Measurements from ENCODE around the gene TTC17. TPM values are rescaled to one million over a fixed set of nuclear protein-coding genes. Genes with fewer than 3 reads are reported as not detected.
"Not testable (repeated sequence)": the region's sequence is repeated elsewhere in the genome, so short reads cannot be mapped to it uniquely, and the experiment has no call there.

TTC17 gene
- total RNA-seq, 1 donor from 2014 or later: 94.4 TPM

GRCh38 chr11:43327987-43328386 is 30.7 kb upstream of the TTC17 start:
- no peaks in the 10 kb centered on the region for H3K9me3 ChIP-seq
- intact Hi-C loops (cut with DNase I): no loop called here

GRCh38 chr11:43328482-43328881 is 30.2 kb upstream of the TTC17 start:
- Histone ChIP-seq H3K4me3 (no peak overlapping the region), H3K36me3 (peaks cover 100% of the 10 kb centered on the region), H3K27ac (no peak overlapping the region), H3K4me1 (no peaks in the 10 kb centered on the region), H3K9me3 (no peaks in the 10 kb centered on the region), H3K27me3 (no peaks in the 10 kb centered on the region)
- intact Hi-C loops (cut with DNase I): no loop called here
- DNase-seq (no peak), ATAC-seq (no peak)
- TF ChIP-seq CTCF (IDR thresholded peaks at IDR 0.05): no peak

More at GRCh38 chr11:43327987-43328386, 30.7 kb upstream of the TTC17 start:
- no peak for TF ChIP-seq CTCF (IDR thresholded peaks at IDR 0.05)
- Histone ChIP-seq H3K27me3 (no peaks in the 10 kb centered on the region), H3K36me3 (peaks cover 100% of the 10 kb centered on the region), H3K4me1 (no peaks in the 10 kb centered on the region), H3K4me3 (no peak overlapping the region), H3K27ac (no peak overlapping the region)
- ATAC-seq (no peak), DNase-seq (no peak)

- Histone ChIP-seq H3K27ac (no peak overlapping the region), H3K27me3 (no peaks in the 10 kb centered on the region), H3K9me3 (no peaks in the 10 kb centered on the region), H3K4me1 (no peaks in the 10 kb centered on the region), H3K36me3 (peaks cover 59% of the 10 kb centered on the region), H3K4me3 (no peak overlapping the region)
- TF ChIP-seq CTCF (IDR thresholded peaks at IDR 0.05): no peak
- intact Hi-C loops (cut with DNase I): no loop called here
- no peak for ATAC-seq
- no peak for DNase-seq
Measured at GRCh38 chr11:43341159-43341558, 17.6 kb upstream of the TTC17 start.

GRCh38 chr11:43351426-43351825 is 7.3 kb upstream of the TTC17 start:
- H3K36me3 ChIP-seq; H3K27ac ChIP-seq; H3K4me1 ChIP-seq; H3K27me3 ChIP-seq; intact Hi-C loops (cut with DNase I); H3K9me3 ChIP-seq; ATAC-seq; DNase-seq; H3K4me3 ChIP-seq: not testable (repeated sequence)

- H3K36me3 ChIP-seq: no peaks in the 10 kb centered on the region
- no peak for TF ChIP-seq CTCF (IDR thresholded peaks at IDR 0.05)
- no peak overlapping the region for H3K4me3 ChIP-seq
- no peak for ATAC-seq
- no peak for DNase-seq
- intact Hi-C loops (cut with DNase I): no loop called here
- no peaks in the 10 kb centered on the region for H3K4me1 ChIP-seq
- no peaks in the 10 kb centered on the region for H3K9me3 ChIP-seq
- no peak overlapping the region for H3K27ac ChIP-seq
- H3K27me3 ChIP-seq: no peaks in the 10 kb centered on the region
Measured at GRCh38 chr11:43354311-43354710, 4.4 kb upstream of the TTC17 start.

- intact Hi-C loops (cut with DNase I): no loop called here
- no peak for TF ChIP-seq CTCF (IDR thresholded peaks at IDR 0.05)
Measured at GRCh38 chr11:43356336-43356735, 2.4 kb upstream of the TTC17 start.

More at GRCh38 chr11:43356336-43356735, 2.4 kb upstream of the TTC17 start:
- H3K27me3 ChIP-seq: no peaks in the 10 kb centered on the region
- H3K27ac ChIP-seq: no peak overlapping the region
- ATAC-seq (no peak), DNase-seq (no peak)
- no peaks in the 10 kb centered on the region for H3K9me3 ChIP-seq
- no peaks in the 10 kb centered on the region for H3K36me3 ChIP-seq
- H3K4me3 ChIP-seq: no peak overlapping the region
- H3K4me1 ChIP-seq: peaks cover 16% of the 10 kb centered on the region

All from upper lobe of right lung (tissue), 1 donor.